ENCODE data around the gene RPIA. TPM values are rescaled to one million over a fixed set of nuclear protein-coding genes. Genes with fewer than 3 reads are reported as not detected.

Gene RPIA
- total RNA-seq, 1 donor from 2014 or later, result 11.5 TPM

- Mint-ChIP-seq H3K27me3 (ENCODE audit: insufficient read depth, low read depth) (peaks cover 2% of the 10 kb centered on the region), H3K9me3 (peaks cover 11% of the 10 kb centered on the region)
Measured at GRCh38 chr2:88753833-88754584, 62.5 kb downstream of the RPIA start.

GRCh38 chr2:88754585-88755320 is 63.3 kb downstream of the RPIA start:
- no peak overlapping the region for H3K4me3 ChIP-seq
- no peaks in the 10 kb centered on the region for H3K4me1 ChIP-seq
- H3F3A ChIP-seq (ENCODE audit: low read depth), result no peaks in the 10 kb centered on the region
- no peaks in the 10 kb centered on the region for H3K27me3 ChIP-seq
- no peak overlapping the region for H3K4me2 ChIP-seq
- Mint-ChIP-seq H3K4me3 (no peak overlapping the region), H3K9me3 (peaks cover 11% of the 10 kb centered on the region), H3K36me3 (peaks cover 19% of the 10 kb centered on the region), H3K27me3 (ENCODE audit: insufficient read depth, low read depth) (peaks cover 2% of the 10 kb centered on the region), H3K27ac (no peak overlapping the region), H3K4me1 (no peaks in the 10 kb centered on the region)
- H3K9me3 ChIP-seq (ENCODE audit: low read depth), result no peaks in the 10 kb centered on the region
- no peaks in the 10 kb centered on the region for H3K36me3 ChIP-seq
- no peak overlapping the region for H3K9ac ChIP-seq
- H2AFZ ChIP-seq (replicated peaks), result no peak overlapping the region
- no peaks in the 10 kb centered on the region for H4K20me1 ChIP-seq (ENCODE audit: low read depth)
- H3K79me2 ChIP-seq (ENCODE audit: low read depth), result no peaks in the 10 kb centered on the region
- no peak for DNase-seq (ENCODE audit: low spot score)
- H3K27ac ChIP-seq, result no peak overlapping the region
- TF ChIP-seq CTCF (IDR thresholded peaks at IDR 0.05), result no peak
- TF ChIP-seq EZH2phosphoT487 (IDR thresholded peaks at IDR 0.05), result no peak
- TF ChIP-seq EZH2 (IDR thresholded peaks at IDR 0.05), result no peak

More at GRCh38 chr2:88753833-88754584, 62.5 kb downstream of the RPIA start:
- no peak overlapping the region for H3K4me2 ChIP-seq
- H3K79me2 ChIP-seq (ENCODE audit: low read depth), result no peaks in the 10 kb centered on the region
- Mint-ChIP-seq H3K4me3 (no peak overlapping the region), H3K36me3 (peaks cover 17% of the 10 kb centered on the region), H3K4me1 (no peaks in the 10 kb centered on the region), H3K27ac (no peak overlapping the region)
- no peaks in the 10 kb centered on the region for H3F3A ChIP-seq (ENCODE audit: low read depth)
- no peak for DNase-seq (ENCODE audit: low spot score)
- no peaks in the 10 kb centered on the region for H3K36me3 ChIP-seq
- H3K9me3 ChIP-seq (ENCODE audit: low read depth), result no peaks in the 10 kb centered on the region
- H3K4me3 ChIP-seq, result no peak overlapping the region
- no peak overlapping the region for H3K27ac ChIP-seq
- TF ChIP-seq EZH2phosphoT487 (IDR thresholded peaks at IDR 0.05) (no peak), EZH2 (IDR thresholded peaks at IDR 0.05) (no peak), CTCF (IDR thresholded peaks at IDR 0.05) (no peak)
- no peaks in the 10 kb centered on the region for H3K4me1 ChIP-seq
- H4K20me1 ChIP-seq (ENCODE audit: low read depth), result no peaks in the 10 kb centered on the region
- H2AFZ ChIP-seq (replicated peaks), result no peak overlapping the region
- H3K9ac ChIP-seq, result no peak overlapping the region
- H3K27me3 ChIP-seq, result no peaks in the 10 kb centered on the region

GRCh38 chr2:88755836-88756235 is 64.4 kb downstream of the RPIA start:
- no peaks in the 10 kb centered on the region for H3K27me3 ChIP-seq
- H3K27ac Mint-ChIP-seq, result no peak overlapping the region
- H2AFZ ChIP-seq (replicated peaks), result no peak overlapping the region
- no peak overlapping the region for H3K4me2 ChIP-seq
- peaks cover 2% of the 10 kb centered on the region for H3K27me3 Mint-ChIP-seq (ENCODE audit: insufficient read depth, low read depth)
- DNase-seq (ENCODE audit: low spot score), result no peak
- no peak overlapping the region for H3K9ac ChIP-seq
- H3K36me3 ChIP-seq, result no peaks in the 10 kb centered on the region
- H3K9me3 Mint-ChIP-seq, result peaks cover 11% of the 10 kb centered on the region
- H3K4me3 Mint-ChIP-seq, result no peak overlapping the region
- H3K36me3 Mint-ChIP-seq, result peaks cover 16% of the 10 kb centered on the region
- no peak overlapping the region for H3K4me3 ChIP-seq
- no peaks in the 10 kb centered on the region for H3F3A ChIP-seq (ENCODE audit: low read depth)
- H3K9me3 ChIP-seq (ENCODE audit: low read depth), result no peaks in the 10 kb centered on the region
- H3K79me2 ChIP-seq (ENCODE audit: low read depth), result no peaks in the 10 kb centered on the region
- no peaks in the 10 kb centered on the region for H4K20me1 ChIP-seq (ENCODE audit: low read depth)
- no peak for TF ChIP-seq CTCF (IDR thresholded peaks at IDR 0.05)
- TF ChIP-seq EZH2 (IDR thresholded peaks at IDR 0.05), result no peak
- TF ChIP-seq EZH2phosphoT487 (IDR thresholded peaks at IDR 0.05), result no peak
- no peaks in the 10 kb centered on the region for H3K4me1 ChIP-seq
- no peak overlapping the region for H3K27ac ChIP-seq
- H3K4me1 Mint-ChIP-seq, result no peaks in the 10 kb centered on the region
